ENCODE data around the gene PTPRN2.

DNA sequence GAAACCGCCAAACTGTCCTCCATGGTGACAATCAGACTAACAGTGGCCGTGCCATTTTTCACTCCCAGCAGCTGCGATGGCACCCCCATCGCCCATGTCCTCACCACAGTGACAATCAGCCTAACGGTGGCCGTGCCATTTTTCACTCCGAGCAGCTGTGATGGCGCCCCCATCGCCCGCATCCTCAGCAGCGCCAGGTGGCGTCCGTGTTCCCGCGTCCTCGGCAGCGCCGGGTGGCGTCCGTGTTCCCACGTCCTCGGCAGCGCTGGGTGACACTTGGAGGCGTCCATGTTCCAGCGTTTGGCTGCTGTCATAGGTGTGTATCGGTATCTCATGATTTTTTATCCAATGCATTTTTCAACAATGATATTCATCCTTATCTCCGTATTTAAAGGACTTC lies 267.3 kb downstream of the PTPRN2 start:
- TF ChIP-seq CTCF (IDR thresholded peaks at IDR 0.05) (no peak), POLR2A (IDR thresholded peaks at IDR 0.05) (no peak), EP300 (IDR thresholded peaks at IDR 0.05) (no peak)
